Left hindlimb (tissue), 1 donor: Measurements from ENCODE around the gene MAGEC1.
"Not testable (repeated sequence)": the region's sequence is repeated elsewhere in the genome, so short reads cannot be mapped to it uniquely, and the experiment has no call there.

Source experiments
- DNase-seq: peaks from one replicate; pipeline ENCODE4 v3.0.0-alpha.2; 2018

Gene MAGEC1, protein sequence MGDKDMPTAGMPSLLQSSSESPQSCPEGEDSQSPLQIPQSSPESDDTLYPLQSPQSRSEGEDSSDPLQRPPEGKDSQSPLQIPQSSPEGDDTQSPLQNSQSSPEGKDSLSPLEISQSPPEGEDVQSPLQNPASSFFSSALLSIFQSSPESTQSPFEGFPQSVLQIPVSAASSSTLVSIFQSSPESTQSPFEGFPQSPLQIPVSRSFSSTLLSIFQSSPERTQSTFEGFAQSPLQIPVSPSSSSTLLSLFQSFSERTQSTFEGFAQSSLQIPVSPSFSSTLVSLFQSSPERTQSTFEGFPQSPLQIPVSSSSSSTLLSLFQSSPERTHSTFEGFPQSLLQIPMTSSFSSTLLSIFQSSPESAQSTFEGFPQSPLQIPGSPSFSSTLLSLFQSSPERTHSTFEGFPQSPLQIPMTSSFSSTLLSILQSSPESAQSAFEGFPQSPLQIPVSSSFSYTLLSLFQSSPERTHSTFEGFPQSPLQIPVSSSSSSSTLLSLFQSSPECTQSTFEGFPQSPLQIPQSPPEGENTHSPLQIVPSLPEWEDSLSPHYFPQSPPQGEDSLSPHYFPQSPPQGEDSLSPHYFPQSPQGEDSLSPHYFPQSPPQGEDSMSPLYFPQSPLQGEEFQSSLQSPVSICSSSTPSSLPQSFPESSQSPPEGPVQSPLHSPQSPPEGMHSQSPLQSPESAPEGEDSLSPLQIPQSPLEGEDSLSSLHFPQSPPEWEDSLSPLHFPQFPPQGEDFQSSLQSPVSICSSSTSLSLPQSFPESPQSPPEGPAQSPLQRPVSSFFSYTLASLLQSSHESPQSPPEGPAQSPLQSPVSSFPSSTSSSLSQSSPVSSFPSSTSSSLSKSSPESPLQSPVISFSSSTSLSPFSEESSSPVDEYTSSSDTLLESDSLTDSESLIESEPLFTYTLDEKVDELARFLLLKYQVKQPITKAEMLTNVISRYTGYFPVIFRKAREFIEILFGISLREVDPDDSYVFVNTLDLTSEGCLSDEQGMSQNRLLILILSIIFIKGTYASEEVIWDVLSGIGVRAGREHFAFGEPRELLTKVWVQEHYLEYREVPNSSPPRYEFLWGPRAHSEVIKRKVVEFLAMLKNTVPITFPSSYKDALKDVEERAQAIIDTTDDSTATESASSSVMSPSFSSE

DNA sequence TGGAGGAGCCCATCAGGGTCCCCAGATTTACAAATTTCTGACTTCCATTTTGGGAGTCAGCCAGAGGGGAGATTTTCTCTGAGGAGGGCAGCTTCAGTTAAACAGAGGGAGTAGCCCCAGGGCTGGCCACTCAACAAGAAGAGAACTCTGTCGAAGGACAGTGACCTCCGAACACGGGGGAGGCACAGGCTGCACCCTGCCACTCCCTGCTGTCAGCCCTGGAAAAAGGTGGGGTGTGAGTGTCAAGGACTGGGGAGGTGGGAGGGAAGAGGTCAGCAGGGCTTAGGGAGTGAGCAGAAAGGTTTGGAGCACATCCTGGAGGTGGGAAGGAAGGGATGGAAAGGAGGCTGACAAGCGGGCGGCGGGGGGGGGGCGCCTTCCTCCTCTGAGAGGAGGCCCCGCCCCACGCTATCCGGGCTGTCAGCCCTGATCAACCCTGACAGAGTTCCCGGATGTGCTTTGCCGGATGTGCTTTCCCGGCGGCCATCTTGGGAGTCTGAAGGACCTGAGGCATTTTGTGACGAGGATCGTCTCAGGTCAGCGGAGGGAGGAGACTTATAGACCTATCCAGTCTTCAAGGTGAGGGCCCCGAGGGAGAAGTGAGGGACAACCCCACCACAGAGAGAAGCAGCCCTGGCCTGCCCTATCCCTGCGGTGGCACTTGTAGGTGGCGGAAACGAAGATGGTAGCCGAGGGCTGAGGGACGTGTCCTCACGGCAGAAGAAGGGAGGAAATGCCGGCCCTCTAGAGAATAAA lies at the start of gene MAGEC1:
MAGEC1 (plus strand) TSS at position 495 of the 756 bp plus-strand sequence. CDS start 1,179 bp downstream, outside the sequence.
- no peak for DNase-seq

DNA sequence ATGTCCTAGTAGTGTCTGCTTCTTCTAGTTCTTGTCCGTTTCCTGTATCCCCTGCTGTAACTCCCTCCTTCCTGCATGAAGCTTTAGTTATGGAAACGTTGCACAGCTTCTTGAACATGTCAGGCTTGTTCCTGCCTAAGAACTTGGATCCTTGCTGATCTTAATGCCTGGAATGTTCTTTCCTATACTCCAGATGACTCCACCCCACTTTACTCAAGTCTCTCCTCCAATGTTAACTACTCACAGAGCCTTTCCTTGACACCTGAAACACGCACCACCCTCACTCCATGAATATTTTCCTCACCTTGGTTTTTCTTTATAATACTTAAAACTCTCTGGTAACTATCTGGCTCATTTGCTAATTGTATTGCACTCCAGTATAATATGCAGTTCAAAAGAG lies 46.2 kb upstream of the MAGEC1 start:
- no peak for DNase-seq

GRCh38 chrX:141879616-141880015 lies 24.1 kb upstream of the MAGEC1 start:
- DNase-seq, result no peak

GRCh38 chrX:141888811-141889210 lies 14.9 kb upstream of the MAGEC1 start:
- not testable (repeated sequence) for DNase-seq

- no peak for DNase-seq
Observed at GRCh38 chrX:141894733-141895132, 9.0 kb upstream of the MAGEC1 start.

DNA sequence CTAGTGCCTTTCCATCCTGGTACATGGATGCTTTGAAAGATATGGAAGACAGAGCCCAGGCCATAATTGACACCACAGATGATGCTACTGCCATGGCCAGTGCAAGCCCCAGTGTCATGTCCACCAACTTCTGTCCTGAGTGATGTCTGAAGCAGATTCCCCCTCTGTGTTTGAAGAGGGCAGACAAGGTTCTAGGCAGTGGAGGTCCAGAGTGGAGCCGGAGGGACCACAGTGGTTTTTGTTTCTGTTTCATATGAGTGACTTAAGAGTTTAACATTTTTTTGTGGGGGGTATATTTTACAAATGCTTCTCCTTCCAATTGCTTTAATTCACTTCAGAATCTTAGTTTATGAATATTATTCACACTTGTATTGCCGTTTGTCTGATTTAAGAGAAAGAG lies 6.0 kb upstream of the MAGEC1 start:
- no peak for DNase-seq

- no peak for DNase-seq
Observed at GRCh38 chrX:141902366-141902765, 1.3 kb upstream of the MAGEC1 start.

DNA sequence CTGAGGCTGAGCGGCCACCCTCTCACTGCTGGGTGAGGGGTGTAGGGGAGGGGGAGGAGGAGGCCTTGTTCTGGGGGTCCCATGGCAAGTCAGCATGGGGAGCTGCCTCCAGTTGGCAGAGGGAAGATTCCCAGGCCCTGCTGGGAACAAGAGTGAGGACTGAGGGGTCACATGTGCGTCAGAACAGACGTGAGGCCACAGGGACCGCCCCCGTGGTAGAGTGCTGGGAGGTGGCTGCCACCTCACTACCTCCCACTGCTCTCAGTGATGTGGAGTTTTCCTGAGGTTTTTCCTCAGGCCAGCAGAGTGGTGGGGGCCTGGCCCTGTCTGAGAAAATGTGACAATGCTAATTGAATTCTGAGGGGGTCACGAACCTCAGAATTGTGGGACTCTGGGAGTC lies 568 bp downstream of the MAGEC1 start:
- DNase-seq, result no peak

DNA sequence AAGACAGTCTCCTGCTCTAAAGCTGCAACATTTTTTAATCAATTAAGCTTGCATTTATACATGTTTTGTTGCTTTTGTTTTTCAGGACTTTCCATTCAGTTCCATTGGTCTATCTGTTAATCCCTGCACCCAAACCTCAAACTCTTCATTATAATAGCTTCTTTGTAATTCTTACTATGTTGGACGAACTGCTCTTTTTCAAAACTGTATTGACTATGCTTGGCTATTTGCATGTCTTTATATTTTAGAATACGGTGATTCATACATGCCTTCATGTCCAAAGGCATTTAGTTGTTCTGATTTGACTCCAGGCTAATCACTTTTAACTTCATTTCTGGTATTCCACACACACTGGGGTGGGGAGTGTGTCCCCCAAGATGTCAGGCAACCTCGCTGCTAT lies 14.1 kb downstream of the MAGEC1 start:
- DNase-seq, result no peak

- DNase-seq, result no peak
Observed at GRCh38 chrX:141924293-141924692, 20.6 kb downstream of the MAGEC1 start.

DNA sequence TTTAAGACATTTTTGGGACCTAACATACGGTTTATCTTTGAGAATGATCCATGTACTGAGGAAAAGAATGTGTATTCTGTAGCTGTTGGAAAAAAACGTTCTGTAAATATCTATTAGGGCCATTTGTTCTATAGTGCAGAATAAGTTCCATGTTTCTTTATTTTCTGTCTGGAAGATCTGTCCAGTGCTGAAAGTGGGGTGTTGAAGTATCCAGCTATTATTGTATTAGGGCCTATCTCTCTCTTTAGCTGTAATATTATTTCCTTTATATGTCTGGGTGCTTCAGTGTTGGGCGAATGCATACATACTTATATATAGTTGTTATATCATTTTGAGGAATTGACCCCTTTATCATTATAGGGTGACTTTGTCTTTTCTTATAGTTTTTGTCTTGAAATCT lies 24.7 kb downstream of the MAGEC1 start:
- DNase-seq, result no peak

DNA sequence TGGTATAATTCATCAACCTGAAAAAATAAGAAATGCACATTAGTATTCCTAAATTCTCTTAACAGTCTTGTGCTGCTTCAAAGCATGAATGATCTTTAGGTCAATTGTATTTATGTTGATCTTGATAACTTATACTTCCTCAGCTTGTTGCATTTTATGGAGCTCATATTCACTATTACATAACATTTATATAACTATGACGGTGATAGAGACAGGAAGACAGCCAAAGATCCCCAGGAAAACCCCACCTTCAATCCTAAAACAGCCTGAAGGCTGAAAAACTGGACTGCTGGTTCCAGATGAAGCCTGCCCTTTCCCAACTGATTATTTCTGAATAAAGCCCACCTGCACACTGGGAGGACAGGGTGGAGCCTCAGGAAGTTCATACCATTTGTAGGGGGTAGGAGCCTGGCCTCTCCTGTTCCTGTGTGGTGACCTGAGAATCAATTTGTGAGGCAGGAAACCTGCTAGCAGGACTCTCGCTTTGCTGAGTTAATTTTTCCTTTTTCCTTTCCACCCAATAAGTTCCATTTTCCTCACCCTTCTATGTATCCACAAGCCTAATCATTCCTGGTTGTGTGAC lies 30.5 kb downstream of the MAGEC1 start:
- no peak for DNase-seq

DNA sequence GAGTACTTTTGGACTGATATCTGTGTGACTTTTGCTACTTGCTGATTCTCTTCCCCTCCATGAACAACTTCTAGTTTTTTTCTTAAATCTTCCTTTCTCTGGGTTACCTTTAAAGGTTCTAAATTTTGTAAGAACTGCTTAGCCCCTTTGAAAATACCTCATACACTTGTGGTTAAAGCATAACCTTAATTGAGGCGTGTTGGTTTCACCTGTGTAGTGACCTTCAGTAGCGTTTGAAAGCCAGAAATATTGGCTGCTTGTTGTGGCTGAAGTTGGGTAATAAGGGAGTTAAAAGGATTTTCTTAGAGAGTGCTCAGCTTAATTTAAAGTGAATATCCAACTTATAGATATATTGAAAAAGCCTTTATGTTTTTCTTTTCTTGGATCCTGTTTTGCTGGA lies 32.0 kb downstream of the MAGEC1 start:
- DNase-seq, result no peak

DNA sequence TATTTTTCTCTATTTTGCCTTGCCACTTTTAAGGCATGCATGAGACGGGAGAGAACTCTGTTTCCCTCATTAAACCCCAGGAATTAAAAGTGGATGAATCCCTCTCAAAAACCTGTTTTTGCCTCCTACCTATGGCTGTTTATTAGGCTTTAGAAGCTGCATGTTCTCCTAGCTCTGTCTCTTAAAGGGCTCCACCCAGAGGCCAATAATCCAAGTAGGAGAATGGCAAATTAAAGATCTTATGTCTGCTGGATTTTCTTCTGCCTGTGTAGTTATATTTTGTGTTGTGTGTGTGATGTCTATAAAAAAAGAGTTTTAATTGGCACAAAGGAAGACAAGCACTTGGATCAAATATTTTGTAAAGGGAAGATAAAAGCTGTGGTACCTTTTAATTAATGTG lies 32.4 kb downstream of the MAGEC1 start:
- DNase-seq, result no peak

- DNase-seq, result no peak
Observed at GRCh38 chrX:141941234-141941633, 37.5 kb downstream of the MAGEC1 start.

- DNase-seq, result no peak
Observed at GRCh38 chrX:141945426-141945825, 41.7 kb downstream of the MAGEC1 start.

DNA sequence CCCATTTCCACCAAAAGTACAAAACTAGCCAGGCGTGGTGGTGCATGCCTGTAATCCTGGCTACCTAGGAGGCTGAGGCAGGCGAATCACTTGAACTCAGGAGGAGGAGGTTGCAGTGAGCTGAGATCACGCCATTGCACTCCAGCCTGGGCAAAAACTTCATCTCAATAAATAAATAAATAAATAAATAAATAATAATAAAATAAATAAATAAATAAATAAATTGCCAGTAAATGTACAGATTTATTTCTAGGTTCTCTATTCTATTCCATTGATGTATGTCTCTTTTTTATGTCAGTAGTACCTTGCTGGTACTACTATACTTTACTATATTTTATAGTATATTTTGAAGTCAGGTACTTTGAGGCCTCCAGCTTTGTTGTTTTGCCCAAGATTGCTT lies 43.7 kb downstream of the MAGEC1 start:
- no peak for DNase-seq

- DNase-seq, result no peak
Observed at GRCh38 chrX:141952603-141953002, 48.9 kb downstream of the MAGEC1 start.

DNA sequence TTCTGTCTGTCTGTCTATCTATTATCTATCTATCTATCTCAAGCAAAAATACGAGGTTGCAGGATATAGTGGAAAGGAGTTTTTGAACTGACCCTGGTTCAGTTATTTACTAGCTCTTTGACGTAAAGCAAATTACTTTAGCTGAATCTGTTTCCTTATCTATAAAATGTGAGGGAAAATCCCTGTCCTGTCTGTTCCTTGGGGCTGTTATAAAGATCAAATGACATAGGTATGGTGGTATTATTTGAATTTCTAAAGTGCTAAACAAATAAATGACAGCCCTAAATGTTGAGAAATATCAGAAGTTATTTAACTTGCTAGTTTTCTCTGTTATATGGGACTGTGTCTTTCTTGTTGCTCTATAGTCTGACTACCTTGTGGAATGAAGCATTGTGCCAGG lies 55.0 kb downstream of the MAGEC1 start:
- DNase-seq, result no peak
